Erythroblast (primary cell): ENCODE data around the gene PDZRN3.

Experiments
- GATA1 ChIP-seq: IDR thresholded peaks from 2 replicates; pipeline ENCODE4 v1.6.1; 2011; ENCODE audit warnings: low read depth, mild to moderate bottlenecking, control low read depth, low read length, moderate library complexity
- POLR2A ChIP-seq: IDR thresholded peaks from 2 replicates; pipeline ENCODE4 v1.6.1; 2011; ENCODE audit warnings: mild to moderate bottlenecking, low read length

DNA sequence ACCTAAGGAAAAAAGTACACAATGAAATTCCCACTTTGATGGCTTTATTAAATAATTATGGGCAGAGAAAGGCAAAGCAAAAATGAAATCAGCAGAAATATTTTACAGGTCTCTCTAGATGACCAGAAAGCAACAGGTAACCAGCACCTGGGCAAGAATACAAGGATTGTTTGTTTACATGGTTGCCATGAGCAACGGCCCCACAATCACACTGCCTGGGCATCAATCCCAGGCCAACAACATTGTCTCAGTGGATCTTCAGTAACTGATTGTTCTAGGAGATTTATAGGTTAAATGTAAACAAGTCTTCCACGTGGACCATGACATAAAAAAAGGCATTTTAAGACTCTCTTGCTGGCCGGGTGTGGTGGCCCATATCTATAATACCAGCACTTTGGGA lies 82.6 kb downstream of the PDZRN3 start:
- no peak for TF ChIP-seq POLR2A
- TF ChIP-seq GATA1: no peak
